ENCODE data around the gene RHOB. TPM values are rescaled to one million over a fixed set of nuclear protein-coding genes. Genes with fewer than 3 reads are reported as not detected.
"Not testable (repeated sequence)": the region's sequence is repeated elsewhere in the genome, so short reads cannot be mapped to it uniquely, and the experiment has no call there.

The RHOB gene
- total RNA-seq, 1 donor from 2014 or later, result 12.9 TPM

- Mint-ChIP-seq H3K27ac (no peak overlapping the region), H3K4me3 (no peak overlapping the region), H3K36me3 (ENCODE audit: low read depth) (no peaks in the 10 kb centered on the region), H3K4me1 (peaks cover 29% of the 10 kb centered on the region), H3K9me3 (no peaks in the 10 kb centered on the region), H3K27me3 (peaks cover 8% of the 10 kb centered on the region)
- no peak for ATAC-seq (ENCODE audit: low read depth)
- ChIA-PET POLR2A (interaction anchor here (1.1 to 1.6 kb wide), 2 partner anchors 14 to 216 kb away, joined by 4 to 6 read pairs; partner anchors contain the start of gene RHOB), CTCF (interaction anchor here (1.0 to 1.2 kb wide), 2 partner anchors 22 to 219 kb away, joined by 4 to 7 read pairs; no protein-coding TSS in a partner anchor)
- intact Hi-C loops (cut with micrococcal nuclease), result no loop called here
- no peak for TF ChIP-seq CTCF (IDR thresholded peaks at IDR 0.05)
- DNase-seq, result no peak
These were observed 14.2 kb upstream of the RHOB start for GRCh38 chr2:20432714-20433113.

DNA sequence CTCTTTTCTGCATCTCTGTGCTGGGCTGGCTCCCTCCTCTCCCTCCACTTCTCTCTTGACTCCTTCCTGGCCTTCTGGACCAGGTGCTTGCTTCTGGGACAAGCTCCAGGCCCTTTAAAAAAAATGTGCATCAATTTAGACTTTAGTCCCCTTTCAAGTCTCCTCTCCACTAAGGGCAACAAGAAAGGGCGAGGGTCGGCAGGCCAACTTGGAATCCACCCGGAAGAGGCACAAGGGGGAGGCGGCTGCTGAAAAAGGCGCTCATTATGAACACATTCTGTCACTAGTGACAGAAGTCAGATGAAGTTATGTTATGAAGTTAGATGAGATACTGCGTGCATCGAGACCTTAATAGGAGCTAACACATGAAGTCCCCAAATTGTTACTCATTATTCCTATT lies 13.6 kb upstream of the RHOB start:
- Mint-ChIP-seq H3K27ac (no peak overlapping the region), H3K27me3 (peaks cover 9% of the 10 kb centered on the region), H3K36me3 (ENCODE audit: low read depth) (no peaks in the 10 kb centered on the region), H3K4me3 (no peak overlapping the region), H3K9me3 (no peaks in the 10 kb centered on the region), H3K4me1 (peaks cover 27% of the 10 kb centered on the region)
- ATAC-seq (ENCODE audit: low read depth) (no peak), DNase-seq (no peak)
- CTCF ChIA-PET, result interaction anchor here (1.0 to 1.2 kb wide), 2 partner anchors 22 to 218 kb away, joined by 4 to 7 read pairs; no protein-coding TSS in a partner anchor
- POLR2A ChIA-PET, result interaction anchor here (1.1 kb wide), 1 partner anchor 215 kb away, joined by 4 read pairs; no protein-coding TSS in a partner anchor
- intact Hi-C loops (cut with micrococcal nuclease), result no loop called here
- TF ChIP-seq CTCF (IDR thresholded peaks at IDR 0.05), result no peak

DNA sequence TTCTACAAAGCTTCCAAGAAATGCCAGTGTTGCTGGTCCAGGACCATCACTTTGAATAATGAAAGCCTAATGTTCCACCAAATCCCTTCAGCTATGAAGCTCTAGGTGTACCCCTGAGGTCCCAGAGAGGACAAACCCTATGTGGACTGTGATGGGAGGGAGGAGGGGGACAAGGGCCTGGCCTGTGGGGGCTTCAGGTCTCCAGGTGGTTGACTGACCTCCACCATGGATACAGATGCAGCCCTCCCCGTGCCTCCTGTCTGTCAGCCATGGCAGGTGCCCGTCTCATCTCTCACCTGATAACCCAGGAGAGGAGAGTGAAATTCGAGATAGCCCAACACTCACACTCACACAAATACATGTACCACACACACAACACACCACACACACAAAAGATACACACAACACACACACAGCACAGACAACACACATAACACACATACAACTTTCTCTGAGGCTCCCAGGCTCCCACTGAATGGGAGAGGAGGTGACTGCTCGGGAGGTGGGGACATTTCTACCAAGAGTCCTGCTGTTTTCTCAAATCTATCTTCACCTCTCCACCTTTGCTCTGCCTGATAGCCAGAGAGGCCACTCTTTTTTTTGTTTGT lies 12.8 kb upstream of the RHOB start:
- no peak overlapping the region for H3K27ac Mint-ChIP-seq
- DNase-seq, result no peak
- intact Hi-C loops (cut with micrococcal nuclease), result no loop called here
- no peaks in the 10 kb centered on the region for H3K9me3 Mint-ChIP-seq
- no peaks in the 10 kb centered on the region for H3K36me3 Mint-ChIP-seq (ENCODE audit: low read depth)
- peaks cover 20% of the 10 kb centered on the region for H3K4me1 Mint-ChIP-seq
- POLR2A ChIA-PET, result no interaction called here
- peaks cover 13% of the 10 kb centered on the region for H3K27me3 Mint-ChIP-seq
- H3K4me3 Mint-ChIP-seq, result no peak overlapping the region
- no peak for ATAC-seq (ENCODE audit: low read depth)
- no peak for TF ChIP-seq CTCF (IDR thresholded peaks at IDR 0.05)
- CTCF ChIA-PET, result no interaction called here

- peaks cover 13% of the 10 kb centered on the region for H3K27me3 Mint-ChIP-seq
- H3K4me3 Mint-ChIP-seq, result no peak overlapping the region
- intact Hi-C loops (cut with micrococcal nuclease), result no loop called here
- H3K4me1 Mint-ChIP-seq, result peaks cover 13% of the 10 kb centered on the region
- no peaks in the 10 kb centered on the region for H3K9me3 Mint-ChIP-seq
- ChIA-PET POLR2A (no interaction called here), CTCF (no interaction called here)
- ATAC-seq (ENCODE audit: low read depth) (no peak), DNase-seq (no peak)
- no peaks in the 10 kb centered on the region for H3K36me3 Mint-ChIP-seq (ENCODE audit: low read depth)
- no peak overlapping the region for H3K27ac Mint-ChIP-seq
- no peak for TF ChIP-seq CTCF (IDR thresholded peaks at IDR 0.05)
These were observed 12.1 kb upstream of the RHOB start for GRCh38 chr2:20434588-20435294.

DNA sequence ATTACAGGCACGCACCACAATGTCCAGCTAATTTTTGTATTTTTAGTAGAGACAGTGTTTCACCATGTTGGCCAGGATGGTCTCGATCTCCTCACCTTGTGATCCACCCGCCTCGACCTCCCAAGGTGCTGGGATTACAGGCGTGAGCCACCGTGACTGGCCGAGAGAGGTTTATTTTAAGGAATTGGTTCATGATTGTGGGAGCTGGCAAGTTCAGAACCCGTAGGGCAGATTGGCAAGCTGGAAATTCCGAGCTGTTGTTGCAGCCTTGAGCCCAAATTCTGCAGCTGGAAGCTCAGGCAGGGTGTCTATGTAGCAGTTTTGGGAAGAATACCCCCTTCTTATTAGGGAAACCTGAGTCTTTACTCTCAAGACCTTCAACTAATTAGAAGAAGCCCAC lies 11.4 kb upstream of the RHOB start:
- POLR2A ChIA-PET, result interaction anchor here (0.7 kb wide), 1 partner anchor 91 kb away, joined by 6 read pairs; no protein-coding TSS in a partner anchor
- CTCF ChIA-PET; H3K4me1 Mint-ChIP-seq; DNase-seq; H3K9me3 Mint-ChIP-seq; intact Hi-C loops (cut with micrococcal nuclease); ATAC-seq (ENCODE audit: low read depth); H3K27ac Mint-ChIP-seq; H3K36me3 Mint-ChIP-seq (ENCODE audit: low read depth); H3K4me3 Mint-ChIP-seq: not testable (repeated sequence)
- peaks cover 13% of the 10 kb centered on the region for H3K27me3 Mint-ChIP-seq
